ENCODE results near the gene TBC1D5.

DNA sequence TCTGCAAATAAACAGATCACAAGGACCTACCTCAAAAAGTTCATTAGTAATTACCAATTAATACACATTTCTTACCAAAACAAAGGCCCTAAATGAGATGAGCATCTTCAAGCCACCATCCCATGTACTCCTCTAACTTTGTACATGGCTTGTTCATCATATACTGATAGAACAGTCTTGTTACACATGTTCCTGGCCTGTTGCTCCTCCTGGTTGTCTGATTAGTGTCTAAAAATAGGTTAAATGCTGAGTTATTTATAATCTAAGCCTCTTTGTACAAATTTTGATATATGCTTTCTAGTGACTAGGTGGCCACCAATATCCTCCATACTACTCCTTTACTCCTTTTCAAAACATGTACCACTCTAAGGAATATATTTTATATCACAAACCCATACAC lies 25.0 kb downstream of the TBC1D5 start:
- TF ChIP-seq, protein P1, sequence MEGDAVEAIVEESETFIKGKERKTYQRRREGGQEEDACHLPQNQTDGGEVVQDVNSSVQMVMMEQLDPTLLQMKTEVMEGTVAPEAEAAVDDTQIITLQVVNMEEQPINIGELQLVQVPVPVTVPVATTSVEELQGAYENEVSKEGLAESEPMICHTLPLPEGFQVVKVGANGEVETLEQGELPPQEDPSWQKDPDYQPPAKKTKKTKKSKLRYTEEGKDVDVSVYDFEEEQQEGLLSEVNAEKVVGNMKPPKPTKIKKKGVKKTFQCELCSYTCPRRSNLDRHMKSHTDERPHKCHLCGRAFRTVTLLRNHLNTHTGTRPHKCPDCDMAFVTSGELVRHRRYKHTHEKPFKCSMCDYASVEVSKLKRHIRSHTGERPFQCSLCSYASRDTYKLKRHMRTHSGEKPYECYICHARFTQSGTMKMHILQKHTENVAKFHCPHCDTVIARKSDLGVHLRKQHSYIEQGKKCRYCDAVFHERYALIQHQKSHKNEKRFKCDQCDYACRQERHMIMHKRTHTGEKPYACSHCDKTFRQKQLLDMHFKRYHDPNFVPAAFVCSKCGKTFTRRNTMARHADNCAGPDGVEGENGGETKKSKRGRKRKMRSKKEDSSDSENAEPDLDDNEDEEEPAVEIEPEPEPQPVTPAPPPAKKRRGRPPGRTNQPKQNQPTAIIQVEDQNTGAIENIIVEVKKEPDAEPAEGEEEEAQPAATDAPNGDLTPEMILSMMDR (IDR thresholded peaks at IDR 0.05), result no peak
- TF ChIP-seq EZH2phosphoT487 (IDR thresholded peaks at IDR 0.05) (no peak), EZH2 (IDR thresholded peaks at IDR 0.05) (no peak)

Measured in neural progenitor cell (in vitro differentiated cells).